Fibroblast of lung (primary cell): ENCODE measurements around the gene RNF123. TPM values are rescaled to one million over a fixed set of nuclear protein-coding genes. Genes with fewer than 3 reads are reported as not detected.

ENCODE experiments used
- DNase-seq, 2 donors: peaks; one replicate each; pipeline versions ENCODE4 v3.0.0 to v3.0.0-alpha.2; 2010; ENCODE audit warnings: low read depth in 2 of 2
- H2AFZ ChIP-seq: 2 replicates; pipeline ENCODE4 v1.5.1; 2012; ENCODE audit warnings: low read length, control low read depth, inconsistent platforms
- H3K27ac ChIP-seq: 2 replicates; pipeline ENCODE4 v1.5.1; 2011; ENCODE audit warnings: low read length, control low read depth; ENCODE audit not compliant: insufficient read depth
- H3K27me3 ChIP-seq: 2 replicates; pipeline ENCODE4 v1.5.1; 2011; ENCODE audit warnings: mild to moderate bottlenecking, low read length; ENCODE audit not compliant: control insufficient read depth, insufficient read depth
- H3K36me3 ChIP-seq: 2 replicates; pipeline ENCODE4 v1.5.1; 2011; ENCODE audit warnings: low read length; ENCODE audit not compliant: control insufficient read depth, insufficient read depth
- H3K4me1 ChIP-seq: 2 replicates; pipeline ENCODE4 v1.5.1; 2011; ENCODE audit warnings: low read length; ENCODE audit not compliant: control insufficient read depth, insufficient read depth; ENCODE audit errors: extremely low read depth
- H3K4me2 ChIP-seq: 2 replicates; pipeline ENCODE4 v1.5.1; 2011; ENCODE audit warnings: low read length, control low read depth; ENCODE audit not compliant: insufficient read depth; ENCODE audit errors: extremely low read depth
- H3K4me3 ChIP-seq, 4 experiments: fragments of 200-600 bp in 1 of 4; sonication (generic) in 1 of 4; replicated peaks in 1 of 4; 2 replicates each; pipeline ENCODE4 v1.5.1; 2011 to 2016; ENCODE audit warnings: low read length in 4 of 4, low read depth in 3 of 4, mild to moderate bottlenecking in 3 of 4, control low read depth in 2 of 4, inconsistent platforms in 1 of 4, mixed read lengths in 1 of 4; ENCODE audit not compliant: insufficient read depth in 1 of 4; ENCODE audit errors: control extremely low read depth in 1 of 4
- H3K79me2 ChIP-seq: 2 replicates; pipeline ENCODE4 v1.5.1; 2012; ENCODE audit warnings: mild to moderate bottlenecking, low read length, inconsistent platforms; ENCODE audit not compliant: control insufficient read depth, insufficient read depth
- H3K9ac ChIP-seq: 2 replicates; pipeline ENCODE4 v1.5.1; 2011; ENCODE audit warnings: mild to moderate bottlenecking, low read length, control low read depth; ENCODE audit not compliant: insufficient read depth
- H3K9me3 ChIP-seq: 2 replicates; pipeline ENCODE4 v1.5.1; 2012; ENCODE audit warnings: low read depth, low read length; ENCODE audit not compliant: control insufficient read depth, insufficient read depth
- H4K20me1 ChIP-seq: 2 replicates; pipeline ENCODE4 v1.5.1; 2011; ENCODE audit warnings: low read length; ENCODE audit not compliant: control insufficient read depth, insufficient read depth; ENCODE audit errors: extremely low read depth
- CTCF ChIP-seq, 2 donors: IDR thresholded peaks in 1 of 2; conservative IDR thresholded peaks in 1 of 2; 1 replicate in 1 of 2; 2 replicates in 1 of 2; pipeline ENCODE4 v1.5.1; 2011 to 2012; ENCODE audit warnings: low read length in 2 of 2, control low read depth in 1 of 2, inconsistent platforms in 1 of 2, low read depth in 1 of 2, mild to moderate bottlenecking in 1 of 2
- EZH2 ChIP-seq: IDR thresholded peaks from 2 replicates; pipeline ENCODE4 v1.5.1; 2012; ENCODE audit warnings: low read length, control low read depth, mild to moderate bottlenecking; ENCODE audit errors: missing control alignments
- polyA minus RNA-seq: library from RNA; depleted of rRNA, polyadenylated mRNA; stranded (reverse); fragments of >200 nt; gene quantifications from 2 replicates; pipeline ENCODE4 v1.2.3, GENCODE V29; 2011; ENCODE audit warnings: low replicate concordance
- polyA plus RNA-seq, 2 donors: library from polyadenylated mRNA; depleted of rRNA in 1 of 2; stranded (reverse) in 1 of 2; unstranded in 1 of 2; fragments of >200 nt; gene quantifications; 2 replicates each; pipeline ENCODE4 v1.2.1, GENCODE V29; 2011 to 2012; ENCODE audit warnings: missing spikeins in 1 of 2
- total RNA-seq: library from RNA; depleted of rRNA; stranded (reverse); fragments of >200 nt; gene quantifications from 2 replicates; pipeline ENCODE4 v1.2.1, GENCODE V29; 2014

RNF123 gene
- total RNA-seq, result 19.5 and 27.1 TPM in 2 replicates
- 16.5 and 21.8 TPM in 2 replicates for polyA plus RNA-seq
- 22.2 and 24.0 TPM in 2 replicates for polyA plus RNA-seq (2012)
- polyA minus RNA-seq, result 70.8 and 71.8 TPM in 2 replicates

- Histone ChIP-seq H3K79me2 (peaks cover 13% of the 10 kb centered on the region), H3K4me3 (peak within 1 kb of the TSS; percentile 77 to 94 (median 87)), H3K9me3 (no peaks in the 10 kb centered on the region), H4K20me1 (no peaks in the 10 kb centered on the region), H3K4me1 (no peaks in the 10 kb centered on the region), H3K27ac (peak within 1 kb of the TSS; percentile 67), H3K27me3 (no peaks in the 10 kb centered on the region), H3K4me2 (peak within 1 kb of the TSS; percentile 90), H2AFZ (peak within 1 kb of the TSS; percentile 97), H3K36me3 (no peaks in the 10 kb centered on the region), H3K9ac (peak within 1 kb of the TSS; percentile 80)
- DNase-seq, result peak; percentile 90 to 92
- TF ChIP-seq CTCF (conservative IDR thresholded peaks at IDR 0.05 in 1 of 2, IDR thresholded peaks at IDR 0.05 in 1 of 2; ENCODE audit: low read depth in 1 of 2, low read length in 2 of 2), result peak; percentile 30 to 46
- TF ChIP-seq EZH2, result no peak
Observed at GRCh38 chr3:49689046-49689907, at the start of gene RNF123, which contains the start of gene MST1. TSS of gene RNF123 (plus strand) at chr3:49689557. CDS start at chr3:49691166, 1,609 bp downstream. TSS of gene MST1 (minus strand) at chr3:49689474. CDS start at chr3:49688691, 783 bp downstream.

GRCh38 chr3:49641292-49641691 is 48.1 kb upstream of the RNF123 start:
- Histone ChIP-seq H3K27ac (no peak overlapping the region), H3K79me2 (no peaks in the 10 kb centered on the region), H3K27me3 (no peaks in the 10 kb centered on the region), H3K9ac (no peak overlapping the region), H3K4me1 (no peaks in the 10 kb centered on the region), H3K4me2 (no peak overlapping the region), H3K9me3 (no peaks in the 10 kb centered on the region), H3K4me3 (no peak overlapping the region), H4K20me1 (no peaks in the 10 kb centered on the region), H3K36me3 (no peaks in the 10 kb centered on the region), H2AFZ (no peak overlapping the region)
- no peak for DNase-seq
- TF ChIP-seq CTCF (conservative IDR thresholded peaks at IDR 0.05 in 1 of 2, IDR thresholded peaks at IDR 0.05 in 1 of 2; ENCODE audit: low read depth in 1 of 2, low read length in 2 of 2) (no peak), EZH2 (no peak)

DNA sequence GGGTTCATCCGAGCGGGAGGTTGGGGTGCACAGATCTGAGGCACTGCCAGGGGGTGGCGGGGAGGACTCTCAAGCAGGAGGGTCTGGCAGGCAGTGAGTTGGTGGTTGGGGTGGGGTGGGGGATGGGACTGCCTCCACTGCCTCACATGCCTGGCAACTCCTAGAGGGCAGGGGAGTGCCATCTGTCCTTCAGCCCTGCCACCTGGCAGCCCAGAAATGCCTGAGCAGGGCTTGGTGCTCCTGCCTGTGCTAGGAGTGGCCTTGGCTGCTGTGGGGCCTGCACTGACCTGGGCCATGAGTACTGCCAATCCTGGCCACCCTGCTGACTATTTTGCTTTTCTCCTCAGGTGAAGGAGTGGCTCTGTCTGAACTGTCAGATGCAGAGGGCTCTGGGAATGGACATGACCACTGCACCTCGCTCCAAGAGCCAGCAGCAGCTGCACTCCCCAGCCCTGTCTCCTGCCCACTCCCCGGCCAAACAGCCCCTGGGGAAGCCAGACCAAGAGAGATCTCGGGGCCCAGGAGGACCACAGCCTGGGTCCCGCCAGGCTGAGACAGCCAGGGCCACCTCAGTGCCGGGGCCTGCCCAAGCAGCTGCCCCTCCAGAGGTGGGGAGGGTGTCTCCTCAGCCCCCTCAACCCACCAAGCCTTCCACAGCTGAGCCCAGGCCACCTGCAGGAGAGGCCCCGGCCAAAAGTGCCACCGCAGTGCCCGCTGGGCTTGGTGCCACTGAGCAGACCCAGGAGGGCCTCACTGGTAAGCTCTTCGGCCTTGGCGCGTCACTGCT is 47.2 kb upstream of the RNF123 start:
- H3K4me3 ChIP-seq, result no peak overlapping the region
- no peaks in the 10 kb centered on the region for H3K36me3 ChIP-seq
- no peak overlapping the region for H3K27ac ChIP-seq
- H3K79me2 ChIP-seq, result no peaks in the 10 kb centered on the region
- no peaks in the 10 kb centered on the region for H3K9me3 ChIP-seq
- H4K20me1 ChIP-seq, result no peaks in the 10 kb centered on the region
- no peak overlapping the region for H3K9ac ChIP-seq
- H2AFZ ChIP-seq, result no peak overlapping the region
- no peak for TF ChIP-seq EZH2
- DNase-seq, result no peak
- H3K27me3 ChIP-seq, result no peaks in the 10 kb centered on the region
- no peaks in the 10 kb centered on the region for H3K4me1 ChIP-seq
- H3K4me2 ChIP-seq, result no peak overlapping the region
